GM23338 (cell line): ENCODE data around the gene PTTG1IP. TPM values are rescaled to one million over a fixed set of nuclear protein-coding genes. Genes with fewer than 3 reads are reported as not detected.

Experiments used
- ATAC-seq: fragments of 200-7000 bp; cut with Tn5 transposase; 3 replicates; pipeline ENCODE4 v1.9.1; 2020
- DNase-seq: peaks from one replicate; pipeline ENCODE4 v3.0.0-alpha.2; 2015; ENCODE audit warnings: low spot score
- H2AFZ ChIP-seq: fragments of 200-600 bp; sonication (generic); 2 replicates; pipeline ENCODE4 v1.8.0; 2016; ENCODE audit warnings: antibody characterized with exemption, mild to moderate bottlenecking, moderate library complexity
- H3F3A ChIP-seq: fragments of 200-600 bp; sonication (generic); replicated peaks from 2 replicates; pipeline ENCODE4 v1.8.0; 2017; ENCODE audit warnings: antibody characterized with exemption, mixed run types, low read depth
- H3K27ac ChIP-seq: fragments of 200-600 bp; sonication (generic); 2 replicates; pipeline ENCODE4 v1.6.1; 2016; ENCODE audit warnings: low read depth
- H3K27me3 ChIP-seq: fragments of 200-600 bp; sonication (generic); 2 replicates; pipeline ENCODE4 v1.8.0; 2016; ENCODE audit warnings: mild to moderate bottlenecking, mixed run types, moderate library complexity; ENCODE audit not compliant: insufficient read depth
- H3K36me3 ChIP-seq: fragments of 200-600 bp; sonication (generic); 2 replicates; pipeline ENCODE4 v1.8.0; 2016; ENCODE audit warnings: mild to moderate bottlenecking; ENCODE audit not compliant: insufficient read depth
- H3K4me1 ChIP-seq: fragments of 200-600 bp; sonication (generic); 2 replicates; pipeline ENCODE4 v1.8.0; 2016; ENCODE audit warnings: mild to moderate bottlenecking, moderate library complexity; ENCODE audit not compliant: insufficient read depth
- H3K4me2 ChIP-seq: fragments of 200-600 bp; sonication (generic); 2 replicates; pipeline ENCODE4 v1.7.1; 2017; ENCODE audit warnings: mixed run types
- H3K4me3 ChIP-seq: fragments of 200-600 bp; sonication (generic); 2 replicates; pipeline ENCODE4 v1.6.1; 2016; ENCODE audit warnings: mixed run types
- H3K79me2 ChIP-seq: fragments of 200-600 bp; sonication (generic); replicated peaks from 2 replicates; pipeline ENCODE4 v1.8.0; 2017; ENCODE audit warnings: mild to moderate bottlenecking; ENCODE audit not compliant: insufficient read depth
- H3K9me2 ChIP-seq: fragments of 200-600 bp; sonication (generic); 2 replicates; pipeline ENCODE4 v1.8.0; 2017; ENCODE audit not compliant: insufficient read depth
- H4K20me1 ChIP-seq: fragments of 200-600 bp; sonication (generic); replicated peaks from 2 replicates; pipeline ENCODE4 v1.8.0; 2017; ENCODE audit warnings: mild to moderate bottlenecking; ENCODE audit not compliant: insufficient read depth
- H3K27ac Mint-ChIP-seq: 2 replicates; pipeline ENCODE4 v1.8.0; 2020; ENCODE audit warnings: inconsistent platforms, mild to moderate bottlenecking, moderate library complexity, mixed read lengths
- H3K27me3 Mint-ChIP-seq: 3 replicates; pipeline ENCODE4 v1.8.0; 2022; ENCODE audit warnings: low read depth, mild to moderate bottlenecking, moderate library complexity, mixed read lengths, inconsistent platforms; ENCODE audit not compliant: insufficient read depth, poor library complexity
- H3K36me3 Mint-ChIP-seq: 3 replicates; pipeline ENCODE4 v1.8.0; 2021; ENCODE audit warnings: low read depth, mild to moderate bottlenecking, inconsistent platforms, moderate library complexity, mixed read lengths
- H3K4me1 Mint-ChIP-seq: 3 replicates; pipeline ENCODE4 v1.8.0; 2020; ENCODE audit warnings: mild to moderate bottlenecking, inconsistent platforms, mixed read lengths
- H3K4me3 Mint-ChIP-seq: 3 replicates; pipeline ENCODE4 v1.8.0; 2021; ENCODE audit warnings: moderate library complexity, mild to moderate bottlenecking, inconsistent platforms, mixed read lengths
- H3K9me3 Mint-ChIP-seq: 3 replicates; pipeline ENCODE4 v1.8.0; 2020; ENCODE audit warnings: moderate library complexity, mild to moderate bottlenecking, inconsistent platforms, mixed read lengths
- CREB1 ChIP-seq: fragments of 250-450 bp; sonication (Bioruptor Pico); IDR thresholded peaks from 2 replicates; pipeline ENCODE4 v1.5.0; 2020; ENCODE audit warnings: low read depth, mild to moderate bottlenecking, moderate library complexity
- JUNB ChIP-seq: IDR thresholded peaks from one replicate; pipeline ENCODE4 v1.6.1; 2016; ENCODE audit warnings: antibody characterized with exemption; ENCODE audit not compliant: unreplicated experiment
- NANOG ChIP-seq: IDR thresholded peaks from 2 replicates; pipeline ENCODE4 v1.6.1; 2016; ENCODE audit warnings: antibody characterized with exemption, borderline replicate concordance
- POLR2AphosphoS5 ChIP-seq: IDR thresholded peaks from 2 replicates; pipeline ENCODE4 v1.6.1; 2016; ENCODE audit warnings: antibody characterized with exemption, low read depth
- ZNF114 ChIP-seq: fragments of 250-450 bp; sonication (Bioruptor Pico); IDR thresholded peaks from 2 replicates; pipeline ENCODE4 v1.5.0; 2020; ENCODE audit warnings: mild to moderate bottlenecking, moderate library complexity
- ZNF331 ChIP-seq: fragments of 250-450 bp; sonication (Bioruptor Pico); IDR thresholded peaks from 2 replicates; pipeline ENCODE4 v1.5.0; 2020; ENCODE audit warnings: low read depth, mild to moderate bottlenecking, moderate library complexity
- polyA plus RNA-seq: library from polyadenylated mRNA; unstranded; fragments of >200 nt; fragmentation: Nextera tagmentation; extraction: Ambion mirVana; gene quantifications from 2 replicates; pipeline ENCODE4 v1.2.1, GENCODE V29; 2016
- total RNA-seq: library from RNA; depleted of rRNA; stranded (reverse); fragments of >200 nt; shearing (Covaris generic); gene quantifications from 2 replicates; pipeline ENCODE4 v1.2.3, GENCODE V29; 2014
- TF ChIP-seq, protein P1 (sequence below): fragments of 250-450 bp; sonication (Bioruptor Pico); IDR thresholded peaks from 2 replicates; pipeline ENCODE4 v1.5.0; 2020; ENCODE audit warnings: mild to moderate bottlenecking, moderate library complexity
- TF ChIP-seq, protein P2 (sequence below): IDR thresholded peaks from 2 replicates; pipeline ENCODE4 v1.6.1; 2016; ENCODE audit warnings: antibody characterized with exemption
- TF ChIP-seq, protein P3 (sequence below), 2 experiments: fragments of 200-600 bp in 1 of 2; sonication (generic) in 1 of 2; conservative IDR thresholded peaks; 2 replicates each; pipeline versions ENCODE4 v1.5.1 to v1.6.1; 2016 to 2017; ENCODE audit warnings: antibody characterized with exemption in 2 of 2, low read depth in 2 of 2, mild to moderate bottlenecking in 2 of 2, moderate library complexity in 1 of 2
- TF ChIP-seq, protein P4 (sequence below): IDR thresholded peaks from one replicate; pipeline ENCODE4 v1.6.1; 2018; ENCODE audit warnings: antibody characterized with exemption; ENCODE audit not compliant: unreplicated experiment

Gene PTTG1IP
- total and polyA plus RNA-seq, 2 experiments from 2014 or later: 99.9 to 172 TPM

DNA sequence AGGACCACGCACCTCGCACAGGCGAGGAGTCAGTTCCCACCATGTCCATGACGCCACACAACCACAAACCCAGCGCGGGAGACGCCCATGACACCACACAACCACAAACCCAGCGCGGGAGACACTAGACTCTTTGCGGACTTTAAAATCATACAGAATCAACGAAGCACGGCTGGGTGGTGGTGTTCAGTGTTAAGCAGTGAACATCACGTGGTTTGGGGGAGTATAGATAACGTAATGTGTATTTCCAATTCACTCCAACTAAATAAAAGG, 19.2 kb downstream of the PTTG1IP start (continued):
- TF ChIP-seq, protein P1, sequence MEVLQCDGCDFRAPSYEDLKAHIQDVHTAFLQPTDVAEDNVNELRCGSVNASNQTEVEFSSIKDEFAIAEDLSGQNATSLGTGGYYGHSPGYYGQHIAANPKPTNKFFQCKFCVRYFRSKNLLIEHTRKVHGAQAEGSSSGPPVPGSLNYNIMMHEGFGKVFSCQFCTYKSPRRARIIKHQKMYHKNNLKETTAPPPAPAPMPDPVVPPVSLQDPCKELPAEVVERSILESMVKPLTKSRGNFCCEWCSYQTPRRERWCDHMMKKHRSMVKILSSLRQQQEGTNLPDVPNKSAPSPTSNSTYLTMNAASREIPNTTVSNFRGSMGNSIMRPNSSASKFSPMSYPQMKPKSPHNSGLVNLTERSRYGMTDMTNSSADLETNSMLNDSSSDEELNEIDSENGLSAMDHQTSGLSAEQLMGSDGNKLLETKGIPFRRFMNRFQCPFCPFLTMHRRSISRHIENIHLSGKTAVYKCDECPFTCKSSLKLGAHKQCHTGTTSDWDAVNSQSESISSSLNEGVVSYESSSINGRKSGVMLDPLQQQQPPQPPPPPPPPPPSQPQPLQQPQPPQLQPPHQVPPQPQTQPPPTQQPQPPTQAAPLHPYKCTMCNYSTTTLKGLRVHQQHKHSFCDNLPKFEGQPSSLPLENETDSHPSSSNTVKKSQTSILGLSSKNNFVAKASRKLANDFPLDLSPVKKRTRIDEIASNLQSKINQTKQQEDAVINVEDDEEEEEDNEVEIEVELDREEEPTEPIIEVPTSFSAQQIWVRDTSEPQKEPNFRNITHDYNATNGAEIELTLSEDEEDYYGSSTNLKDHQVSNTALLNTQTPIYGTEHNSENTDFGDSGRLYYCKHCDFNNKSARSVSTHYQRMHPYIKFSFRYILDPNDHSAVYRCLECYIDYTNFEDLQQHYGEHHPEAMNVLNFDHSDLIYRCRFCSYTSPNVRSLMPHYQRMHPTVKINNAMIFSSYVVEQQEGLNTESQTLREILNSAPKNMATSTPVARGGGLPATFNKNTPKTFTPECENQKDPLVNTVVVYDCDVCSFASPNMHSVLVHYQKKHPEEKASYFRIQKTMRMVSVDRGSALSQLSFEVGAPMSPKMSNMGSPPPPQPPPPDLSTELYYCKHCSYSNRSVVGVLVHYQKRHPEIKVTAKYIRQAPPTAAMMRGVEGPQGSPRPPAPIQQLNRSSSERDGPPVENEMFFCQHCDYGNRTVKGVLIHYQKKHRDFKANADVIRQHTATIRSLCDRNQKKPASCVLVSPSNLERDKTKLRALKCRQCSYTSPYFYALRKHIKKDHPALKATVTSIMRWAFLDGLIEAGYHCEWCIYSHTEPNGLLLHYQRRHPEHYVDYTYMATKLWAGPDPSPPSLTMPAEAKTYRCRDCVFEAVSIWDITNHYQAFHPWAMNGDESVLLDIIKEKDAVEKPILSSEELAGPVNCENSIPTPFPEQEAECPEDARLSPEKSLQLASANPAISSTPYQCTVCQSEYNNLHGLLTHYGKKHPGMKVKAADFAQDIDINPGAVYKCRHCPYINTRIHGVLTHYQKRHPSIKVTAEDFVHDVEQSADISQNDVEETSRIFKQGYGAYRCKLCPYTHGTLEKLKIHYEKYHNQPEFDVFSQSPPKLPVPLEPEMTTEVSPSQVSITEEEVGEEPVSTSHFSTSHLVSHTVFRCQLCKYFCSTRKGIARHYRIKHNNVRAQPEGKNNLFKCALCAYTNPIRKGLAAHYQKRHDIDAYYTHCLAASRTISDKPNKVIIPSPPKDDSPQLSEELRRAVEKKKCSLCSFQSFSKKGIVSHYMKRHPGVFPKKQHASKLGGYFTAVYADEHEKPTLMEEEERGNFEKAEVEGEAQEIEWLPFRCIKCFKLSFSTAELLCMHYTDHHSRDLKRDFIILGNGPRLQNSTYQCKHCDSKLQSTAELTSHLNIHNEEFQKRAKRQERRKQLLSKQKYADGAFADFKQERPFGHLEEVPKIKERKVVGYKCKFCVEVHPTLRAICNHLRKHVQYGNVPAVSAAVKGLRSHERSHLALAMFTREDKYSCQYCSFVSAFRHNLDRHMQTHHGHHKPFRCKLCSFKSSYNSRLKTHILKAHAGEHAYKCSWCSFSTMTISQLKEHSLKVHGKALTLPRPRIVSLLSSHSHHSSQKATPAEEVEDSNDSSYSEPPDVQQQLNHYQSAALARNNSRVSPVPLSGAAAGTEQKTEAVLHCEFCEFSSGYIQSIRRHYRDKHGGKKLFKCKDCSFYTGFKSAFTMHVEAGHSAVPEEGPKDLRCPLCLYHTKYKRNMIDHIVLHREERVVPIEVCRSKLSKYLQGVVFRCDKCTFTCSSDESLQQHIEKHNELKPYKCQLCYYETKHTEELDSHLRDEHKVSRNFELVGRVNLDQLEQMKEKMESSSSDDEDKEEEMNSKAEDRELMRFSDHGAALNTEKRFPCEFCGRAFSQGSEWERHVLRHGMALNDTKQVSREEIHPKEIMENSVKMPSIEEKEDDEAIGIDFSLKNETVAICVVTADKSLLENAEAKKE (CRISPR knock-in tag): no peak
- TF ChIP-seq, protein P2, sequence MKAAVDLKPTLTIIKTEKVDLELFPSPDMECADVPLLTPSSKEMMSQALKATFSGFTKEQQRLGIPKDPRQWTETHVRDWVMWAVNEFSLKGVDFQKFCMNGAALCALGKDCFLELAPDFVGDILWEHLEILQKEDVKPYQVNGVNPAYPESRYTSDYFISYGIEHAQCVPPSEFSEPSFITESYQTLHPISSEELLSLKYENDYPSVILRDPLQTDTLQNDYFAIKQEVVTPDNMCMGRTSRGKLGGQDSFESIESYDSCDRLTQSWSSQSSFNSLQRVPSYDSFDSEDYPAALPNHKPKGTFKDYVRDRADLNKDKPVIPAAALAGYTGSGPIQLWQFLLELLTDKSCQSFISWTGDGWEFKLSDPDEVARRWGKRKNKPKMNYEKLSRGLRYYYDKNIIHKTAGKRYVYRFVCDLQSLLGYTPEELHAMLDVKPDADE: no peak
- TF ChIP-seq, protein P3, sequence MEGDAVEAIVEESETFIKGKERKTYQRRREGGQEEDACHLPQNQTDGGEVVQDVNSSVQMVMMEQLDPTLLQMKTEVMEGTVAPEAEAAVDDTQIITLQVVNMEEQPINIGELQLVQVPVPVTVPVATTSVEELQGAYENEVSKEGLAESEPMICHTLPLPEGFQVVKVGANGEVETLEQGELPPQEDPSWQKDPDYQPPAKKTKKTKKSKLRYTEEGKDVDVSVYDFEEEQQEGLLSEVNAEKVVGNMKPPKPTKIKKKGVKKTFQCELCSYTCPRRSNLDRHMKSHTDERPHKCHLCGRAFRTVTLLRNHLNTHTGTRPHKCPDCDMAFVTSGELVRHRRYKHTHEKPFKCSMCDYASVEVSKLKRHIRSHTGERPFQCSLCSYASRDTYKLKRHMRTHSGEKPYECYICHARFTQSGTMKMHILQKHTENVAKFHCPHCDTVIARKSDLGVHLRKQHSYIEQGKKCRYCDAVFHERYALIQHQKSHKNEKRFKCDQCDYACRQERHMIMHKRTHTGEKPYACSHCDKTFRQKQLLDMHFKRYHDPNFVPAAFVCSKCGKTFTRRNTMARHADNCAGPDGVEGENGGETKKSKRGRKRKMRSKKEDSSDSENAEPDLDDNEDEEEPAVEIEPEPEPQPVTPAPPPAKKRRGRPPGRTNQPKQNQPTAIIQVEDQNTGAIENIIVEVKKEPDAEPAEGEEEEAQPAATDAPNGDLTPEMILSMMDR (conservative IDR thresholded peaks at IDR 0.05; ENCODE audit: low read depth in 2 of 2): no peak
- TF ChIP-seq JUNB: no peak

DNA sequence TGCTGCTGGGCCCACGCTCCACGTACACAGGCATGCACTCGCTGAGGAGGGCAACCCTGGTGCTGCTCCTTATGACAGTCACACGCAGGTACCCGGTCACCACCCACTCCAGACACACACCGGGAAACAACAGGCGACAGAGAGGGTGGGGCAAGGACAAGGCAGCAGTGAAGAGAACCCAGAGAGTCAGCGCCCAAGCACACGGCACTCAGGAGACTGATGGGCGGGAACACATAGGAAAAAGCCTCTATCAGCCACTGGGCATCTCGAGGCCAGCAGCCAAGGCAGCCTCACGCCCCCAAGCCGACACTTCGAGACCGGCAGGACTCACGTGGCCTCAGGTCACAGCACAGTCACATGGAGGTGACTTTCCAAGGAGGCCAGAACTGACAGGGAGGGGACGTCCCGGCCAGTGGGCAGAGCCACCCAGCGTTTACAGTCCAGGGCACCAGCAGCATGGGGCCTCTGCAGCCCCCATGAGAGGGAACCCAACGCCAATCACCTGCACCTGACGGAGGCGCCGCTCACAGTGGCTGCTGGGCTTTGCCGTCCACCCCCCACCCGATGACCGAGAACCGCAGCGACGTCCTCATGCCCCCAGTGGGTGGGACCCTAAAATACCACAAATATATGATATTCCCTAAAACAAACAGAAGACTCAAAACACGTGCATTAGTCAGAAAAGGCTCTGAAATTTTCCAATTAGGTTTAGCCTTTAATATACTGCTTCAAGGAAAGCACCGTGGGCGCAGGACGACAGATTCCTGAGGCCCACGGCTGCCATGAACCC, 19.7 kb downstream of the PTTG1IP start:
- H3K36me3 Mint-ChIP-seq: peaks cover 68% of the 10 kb centered on the region
- peaks cover 5% of the 10 kb centered on the region for H4K20me1 ChIP-seq
- TF ChIP-seq, protein P2: no peak
- TF ChIP-seq JUNB (no peak), ZNF331 (no peak), NANOG (no peak), CREB1 (CRISPR knock-in tag) (no peak), ZNF114 (CRISPR knock-in tag) (no peak), POLR2AphosphoS5 (no peak)
- TF ChIP-seq, protein P4, sequence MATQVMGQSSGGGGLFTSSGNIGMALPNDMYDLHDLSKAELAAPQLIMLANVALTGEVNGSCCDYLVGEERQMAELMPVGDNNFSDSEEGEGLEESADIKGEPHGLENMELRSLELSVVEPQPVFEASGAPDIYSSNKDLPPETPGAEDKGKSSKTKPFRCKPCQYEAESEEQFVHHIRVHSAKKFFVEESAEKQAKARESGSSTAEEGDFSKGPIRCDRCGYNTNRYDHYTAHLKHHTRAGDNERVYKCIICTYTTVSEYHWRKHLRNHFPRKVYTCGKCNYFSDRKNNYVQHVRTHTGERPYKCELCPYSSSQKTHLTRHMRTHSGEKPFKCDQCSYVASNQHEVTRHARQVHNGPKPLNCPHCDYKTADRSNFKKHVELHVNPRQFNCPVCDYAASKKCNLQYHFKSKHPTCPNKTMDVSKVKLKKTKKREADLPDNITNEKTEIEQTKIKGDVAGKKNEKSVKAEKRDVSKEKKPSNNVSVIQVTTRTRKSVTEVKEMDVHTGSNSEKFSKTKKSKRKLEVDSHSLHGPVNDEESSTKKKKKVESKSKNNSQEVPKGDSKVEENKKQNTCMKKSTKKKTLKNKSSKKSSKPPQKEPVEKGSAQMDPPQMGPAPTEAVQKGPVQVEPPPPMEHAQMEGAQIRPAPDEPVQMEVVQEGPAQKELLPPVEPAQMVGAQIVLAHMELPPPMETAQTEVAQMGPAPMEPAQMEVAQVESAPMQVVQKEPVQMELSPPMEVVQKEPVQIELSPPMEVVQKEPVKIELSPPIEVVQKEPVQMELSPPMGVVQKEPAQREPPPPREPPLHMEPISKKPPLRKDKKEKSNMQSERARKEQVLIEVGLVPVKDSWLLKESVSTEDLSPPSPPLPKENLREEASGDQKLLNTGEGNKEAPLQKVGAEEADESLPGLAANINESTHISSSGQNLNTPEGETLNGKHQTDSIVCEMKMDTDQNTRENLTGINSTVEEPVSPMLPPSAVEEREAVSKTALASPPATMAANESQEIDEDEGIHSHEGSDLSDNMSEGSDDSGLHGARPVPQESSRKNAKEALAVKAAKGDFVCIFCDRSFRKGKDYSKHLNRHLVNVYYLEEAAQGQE: no peak

More for the DNA sequence above, 19.7 kb downstream of the PTTG1IP start:
- H3K9me3 Mint-ChIP-seq: no peaks in the 10 kb centered on the region
- Histone ChIP-seq H3K9me2 (no peaks in the 10 kb centered on the region), H3K27me3 (no peaks in the 10 kb centered on the region), H2AFZ (no peak overlapping the region), H3F3A (0 out of 2 replicates have a peak, but pooled peaks cover 3% of the 10 kb centered on the region), H3K27ac (no peak overlapping the region), H3K36me3 (peaks cover 37% of the 10 kb centered on the region), H3K4me1 (no peaks in the 10 kb centered on the region), H3K79me2 (peaks cover 39% of the 10 kb centered on the region), H3K4me2 (no peak overlapping the region), H3K4me3 (no peak overlapping the region)
- H3K4me3 Mint-ChIP-seq: no peak overlapping the region
- DNase-seq: no peak
- H3K27ac Mint-ChIP-seq: no peak overlapping the region
- no peak for ATAC-seq
- H3K27me3 Mint-ChIP-seq: peaks cover 16% of the 10 kb centered on the region
- no peaks in the 10 kb centered on the region for H3K4me1 Mint-ChIP-seq
